Breast epithelium (tissue), 3 donors: Measurements from ENCODE around the gene DUSP15.

ENCODE experiments used
- CTCF ChIP-seq, 3 donors: fragments of 450-650 bp; IDR thresholded peaks; one replicate each; pipeline ENCODE4 v1.5.1; 2016 to 2017; ENCODE audit warnings: antibody characterized with exemption in 3 of 3, mild to moderate bottlenecking in 3 of 3, moderate library complexity in 3 of 3
- POLR2A ChIP-seq: fragments of 450-650 bp; IDR thresholded peaks from one replicate; pipeline ENCODE4 v1.6.1; 2016; ENCODE audit warnings: antibody characterized with exemption, mild to moderate bottlenecking, moderate library complexity
- POLR2AphosphoS5 ChIP-seq, 3 donors: sonication (generic); formaldehyde crosslinking; IDR thresholded peaks; one replicate each; pipeline ENCODE4 v1.6.1; 2017; ENCODE audit warnings: antibody characterized with exemption in 3 of 3

GRCh38 chr20:31881945-31882344, 11.6 kb upstream of the DUSP15 start:
- TF ChIP-seq CTCF (IDR thresholded peaks at IDR 0.05) (no peak), POLR2A (no peak), POLR2AphosphoS5 (IDR thresholded peaks at IDR 0.05) (no peak)
